ENCODE measurements around the gene NELL2.

The NELL2 gene

DNA sequence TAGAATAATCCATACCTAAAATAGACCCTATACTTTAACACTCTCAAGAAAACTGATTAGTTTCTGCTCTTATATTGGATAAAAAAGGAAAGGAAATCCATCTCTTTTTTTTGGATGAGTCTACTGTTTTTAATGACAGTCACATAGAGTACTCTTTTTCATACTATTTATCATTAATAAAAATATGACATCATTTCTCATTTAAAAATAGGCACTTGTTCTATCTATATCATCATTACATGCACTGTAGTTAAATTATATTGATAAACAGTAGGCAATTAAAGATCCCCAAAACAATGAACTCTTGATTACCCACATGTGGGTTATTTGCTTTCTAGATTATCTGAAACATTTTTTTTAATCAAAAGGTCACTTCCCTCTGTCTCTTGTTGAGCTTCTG lies 338.8 kb downstream of the NELL2 start:
- DNase-seq (ENCODE audit: low spot score) = no peak
- TF ChIP-seq, protein P1, sequence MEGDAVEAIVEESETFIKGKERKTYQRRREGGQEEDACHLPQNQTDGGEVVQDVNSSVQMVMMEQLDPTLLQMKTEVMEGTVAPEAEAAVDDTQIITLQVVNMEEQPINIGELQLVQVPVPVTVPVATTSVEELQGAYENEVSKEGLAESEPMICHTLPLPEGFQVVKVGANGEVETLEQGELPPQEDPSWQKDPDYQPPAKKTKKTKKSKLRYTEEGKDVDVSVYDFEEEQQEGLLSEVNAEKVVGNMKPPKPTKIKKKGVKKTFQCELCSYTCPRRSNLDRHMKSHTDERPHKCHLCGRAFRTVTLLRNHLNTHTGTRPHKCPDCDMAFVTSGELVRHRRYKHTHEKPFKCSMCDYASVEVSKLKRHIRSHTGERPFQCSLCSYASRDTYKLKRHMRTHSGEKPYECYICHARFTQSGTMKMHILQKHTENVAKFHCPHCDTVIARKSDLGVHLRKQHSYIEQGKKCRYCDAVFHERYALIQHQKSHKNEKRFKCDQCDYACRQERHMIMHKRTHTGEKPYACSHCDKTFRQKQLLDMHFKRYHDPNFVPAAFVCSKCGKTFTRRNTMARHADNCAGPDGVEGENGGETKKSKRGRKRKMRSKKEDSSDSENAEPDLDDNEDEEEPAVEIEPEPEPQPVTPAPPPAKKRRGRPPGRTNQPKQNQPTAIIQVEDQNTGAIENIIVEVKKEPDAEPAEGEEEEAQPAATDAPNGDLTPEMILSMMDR (IDR thresholded peaks at IDR 0.05; ENCODE audit: extremely low read depth, missing control alignments) = no peak

DNA sequence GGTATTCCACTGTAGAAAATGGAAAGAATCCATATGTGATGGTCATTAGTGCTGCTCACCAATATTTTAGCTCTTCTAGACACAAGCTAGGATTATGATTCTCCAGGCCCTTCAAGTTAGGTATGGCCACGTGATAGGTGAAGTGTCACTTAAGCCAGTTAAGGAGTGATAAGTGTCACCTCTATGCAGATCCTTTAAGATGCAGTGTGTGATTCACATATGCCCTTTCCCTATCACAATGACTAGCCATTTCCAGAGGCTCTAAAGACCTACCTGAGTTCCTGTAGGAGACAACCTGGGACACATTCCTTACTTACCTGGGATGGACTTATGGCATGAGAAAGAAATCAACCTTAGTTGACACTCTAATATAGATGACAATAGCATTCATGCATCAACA lies 343.2 kb downstream of the NELL2 start:
- TF ChIP-seq, protein P1 (IDR thresholded peaks at IDR 0.05; ENCODE audit: extremely low read depth, missing control alignments) = no peak
- DNase-seq (ENCODE audit: low spot score) = no peak

GRCh38 chr12:44531320-44531971 lies 344.7 kb downstream of the NELL2 start:
- no peak for DNase-seq (ENCODE audit: low spot score)

GRCh38 chr12:44526655-44527182 lies 349.4 kb downstream of the NELL2 start:
- TF ChIP-seq, protein P1 (IDR thresholded peaks at IDR 0.05; ENCODE audit: extremely low read depth, missing control alignments) = no peak
- DNase-seq (ENCODE audit: low spot score) = no peak

More at GRCh38 chr12:44531320-44531971, 344.7 kb downstream of the NELL2 start:
- TF ChIP-seq, protein P1 (IDR thresholded peaks at IDR 0.05; ENCODE audit: extremely low read depth, missing control alignments) = no peak

DNA sequence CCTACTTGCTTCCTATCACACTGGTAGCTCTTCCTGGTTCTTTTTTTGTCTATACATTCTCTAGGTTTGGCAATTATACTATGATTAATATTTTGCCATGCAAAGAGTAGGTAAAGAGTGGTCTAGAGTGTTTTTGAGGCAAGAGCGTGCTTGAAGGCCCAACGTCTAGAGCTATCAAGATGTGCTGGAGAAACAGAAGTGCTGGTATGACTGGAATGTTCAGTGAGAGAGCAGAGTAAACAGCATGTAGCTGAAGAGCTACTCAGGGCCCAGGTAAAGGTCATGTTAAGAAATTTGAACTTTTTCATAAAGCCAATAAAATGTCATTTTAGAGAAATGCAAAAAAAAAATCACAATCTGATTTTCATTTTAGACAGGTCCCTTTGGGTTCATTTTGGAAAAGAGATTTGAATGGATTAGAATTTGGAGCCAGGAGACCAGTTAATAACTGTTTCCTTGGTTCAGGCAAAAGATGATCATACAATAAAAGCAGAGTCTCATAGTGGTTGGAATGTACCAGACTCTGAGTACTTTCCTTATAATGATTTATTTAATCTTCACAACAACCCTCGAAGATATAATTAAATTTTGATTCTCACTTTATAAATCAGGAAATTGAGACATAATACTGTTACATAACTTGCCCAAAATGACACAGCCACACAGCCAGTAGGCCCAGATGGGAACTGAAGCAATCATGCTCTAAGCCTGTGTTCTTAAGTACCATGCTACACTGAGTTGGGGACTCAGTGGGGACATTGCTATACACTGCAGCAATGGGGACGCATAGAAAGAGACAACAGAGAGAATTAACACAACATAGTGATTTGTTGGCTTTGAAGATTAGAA lies 350.1 kb downstream of the NELL2 start:
- DNase-seq (ENCODE audit: low spot score) = no peak
- TF ChIP-seq, protein P1 (IDR thresholded peaks at IDR 0.05; ENCODE audit: extremely low read depth, missing control alignments) = no peak

DNA sequence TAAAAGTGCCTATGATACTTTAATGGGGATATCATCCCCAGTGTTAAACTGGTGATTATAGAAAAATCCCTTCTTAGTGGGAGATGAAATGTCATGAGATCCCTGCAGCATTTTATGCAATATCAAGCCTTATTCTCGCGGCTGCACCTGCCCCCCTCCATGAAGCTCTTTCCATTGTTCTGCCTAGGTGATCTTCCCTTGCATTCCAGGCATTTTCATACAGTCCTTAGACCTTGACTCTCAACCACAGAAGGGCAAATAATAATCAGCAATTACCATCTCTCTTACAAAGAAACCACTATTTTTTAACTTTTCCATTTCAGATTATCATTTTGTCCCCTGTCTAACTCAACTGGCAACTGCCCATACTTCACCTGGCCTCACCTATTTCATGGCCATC lies 352.3 kb downstream of the NELL2 start:
- TF ChIP-seq, protein P1 (IDR thresholded peaks at IDR 0.05; ENCODE audit: extremely low read depth, missing control alignments) = no peak
- no peak for DNase-seq (ENCODE audit: low spot score)

- TF ChIP-seq, protein P1 (IDR thresholded peaks at IDR 0.05; ENCODE audit: extremely low read depth, missing control alignments) = no peak
- no peak for DNase-seq (ENCODE audit: low spot score)
Observed at GRCh38 chr12:44521702-44522101, 354.4 kb downstream of the NELL2 start.
